ENCODE results near the gene TUB.

The TUB gene

GRCh38 chr11:8093931-8094575 is 13.0 kb downstream of the TUB start:
- DNase-seq = no peak

GRCh38 chr11:8094656-8095055 is 13.6 kb downstream of the TUB start:
- no peak for DNase-seq

GRCh38 chr11:8095371-8095770 is 14.4 kb downstream of the TUB start:
- DNase-seq = no peak

- DNase-seq = no peak
Measured at GRCh38 chr11:8095806-8096522, 15.0 kb downstream of the TUB start.

GRCh38 chr11:8096575-8096974 is 15.6 kb downstream of the TUB start:
- DNase-seq = no peak

- DNase-seq = no peak
Measured at GRCh38 chr11:8097062-8097461, 16.1 kb downstream of the TUB start.

- DNase-seq = no peak
Measured at GRCh38 chr11:8097468-8097867, 16.5 kb downstream of the TUB start.

- DNase-seq = no peak
Measured at GRCh38 chr11:8097926-8098325, 16.9 kb downstream of the TUB start.

- DNase-seq = no peak
Measured at GRCh38 chr11:8098361-8098760, 17.4 kb downstream of the TUB start.

- DNase-seq = no peak
Measured at GRCh38 chr11:8098879-8099278, 17.9 kb downstream of the TUB start.

- DNase-seq = peak; percentile 59
Measured at GRCh38 chr11:8099291-8099899, 18.4 kb downstream of the TUB start.

GRCh38 chr11:8100158-8100557 is 19.1 kb downstream of the TUB start:
- DNase-seq = no peak

GRCh38 chr11:8100605-8101004 is 19.6 kb downstream of the TUB start:
- DNase-seq = no peak

- no peak for DNase-seq
Measured at GRCh38 chr11:8101421-8101820, 20.4 kb downstream of the TUB start.

- DNase-seq = no peak
Measured at GRCh38 chr11:8102296-8102915, 21.4 kb downstream of the TUB start.

GRCh38 chr11:8102965-8103364 is 22.0 kb downstream of the TUB start:
- no peak for DNase-seq

- no peak for DNase-seq
Measured at GRCh38 chr11:8103909-8104308, 22.9 kb downstream of the TUB start.

- no peak for DNase-seq
Measured at GRCh38 chr11:8105133-8105532, 24.1 kb downstream of the TUB start.

GRCh38 chr11:8105666-8106065 is 24.7 kb downstream of the TUB start:
- DNase-seq = no peak

GRCh38 chr11:8106679-8107078 is 25.7 kb downstream of the TUB start:
- DNase-seq = no peak

- no peak for DNase-seq
Measured at GRCh38 chr11:8107642-8108041, 26.6 kb downstream of the TUB start.

GRCh38 chr11:8108421-8108820 is 27.4 kb downstream of the TUB start:
- DNase-seq = no peak

- DNase-seq = no peak
Measured at GRCh38 chr11:8109675-8110074, 28.7 kb downstream of the TUB start.

- DNase-seq = no peak
Measured at GRCh38 chr11:8110396-8110795, 29.4 kb downstream of the TUB start.

Measured in effector CD4-positive, alpha-beta T cell (primary cell).